Ectodermal cell (in vitro differentiated cells): ENCODE results near the gene OXNAD1.

Experiments
- H3K27ac ChIP-seq: 2 replicates; pipeline ENCODE4 v1.7.0; 2013; ENCODE audit warnings: mild to moderate bottlenecking, low read depth, low read length; ENCODE audit not compliant: insufficient read depth, poor library complexity, severe bottlenecking
- H3K27me3 ChIP-seq: 2 replicates; pipeline ENCODE4 v1.7.0; 2013; ENCODE audit warnings: mild to moderate bottlenecking, low read length; ENCODE audit not compliant: insufficient read depth, control insufficient read depth, poor library complexity, severe bottlenecking
- H3K36me3 ChIP-seq: one replicate; pipeline ENCODE4 v1.7.0; 2013; ENCODE audit warnings: low read length; ENCODE audit not compliant: control insufficient read depth, insufficient read depth
- H3K4me1 ChIP-seq: one replicate; pipeline ENCODE4 v1.7.0; 2013; ENCODE audit warnings: low read length; ENCODE audit not compliant: control insufficient read depth, insufficient read depth
- H3K4me3 ChIP-seq: 2 replicates; pipeline ENCODE4 v1.7.0; 2013; ENCODE audit warnings: low read depth, low read length, control low read depth; ENCODE audit not compliant: insufficient read depth
- H3K9me3 ChIP-seq: 2 replicates; pipeline ENCODE4 v1.7.0; 2013; ENCODE audit warnings: mild to moderate bottlenecking, low read length, moderate library complexity; ENCODE audit not compliant: control insufficient read depth
- WGBS, 2 experiments: methylation state at CpG; one replicate each; pipeline ENCODE4 v1.1.7; 2013; ENCODE audit warnings: missing lambda C conversion rate in 2 of 2; 5-methylcytosine and 5-hydroxymethylcytosine counted together

The OXNAD1 gene

DNA sequence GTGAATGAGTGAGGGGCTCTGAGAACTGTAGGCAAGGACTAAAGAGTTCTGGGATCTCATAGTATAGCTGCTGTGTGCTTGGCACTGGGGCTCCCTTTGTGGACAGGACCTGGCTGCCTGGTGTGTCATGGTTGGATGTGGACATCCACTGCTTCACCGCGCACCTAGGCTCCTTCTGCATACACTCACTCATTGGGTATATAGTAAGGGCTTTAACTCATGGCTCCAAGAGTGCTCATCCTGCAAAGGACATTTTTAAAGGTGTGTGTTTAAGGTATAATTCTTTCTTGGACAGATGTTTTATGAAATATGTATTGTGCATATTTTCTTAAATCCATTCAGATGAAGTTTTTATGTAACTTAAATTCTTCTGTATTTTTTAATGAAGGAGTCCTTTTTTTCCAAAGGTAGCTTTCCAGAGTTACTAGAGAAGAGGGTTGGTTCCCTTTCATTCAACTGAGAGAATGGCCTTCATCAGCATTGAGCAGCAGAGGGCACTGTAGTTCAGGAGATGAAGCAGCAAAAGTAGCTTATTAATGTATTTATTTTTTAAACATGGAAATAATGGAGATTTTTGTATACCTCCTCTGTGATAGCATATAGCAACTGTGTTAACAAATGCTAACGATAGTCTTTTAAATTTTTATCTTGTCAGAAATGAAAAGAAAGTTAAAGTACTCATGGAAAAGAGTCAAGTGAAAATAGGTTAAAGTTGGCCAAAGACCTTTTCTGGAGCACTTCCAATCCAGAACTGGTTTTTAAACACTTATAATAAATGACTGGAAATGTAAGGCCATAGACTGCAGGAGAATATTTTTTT lies 25.2 kb downstream of the OXNAD1 start:
- WGBS, 2 experiments = 74 to 96% methylated on average over 3 of the region's 3 CpGs
- H3K36me3 ChIP-seq = peaks cover 18% of the 10 kb centered on the region

DNA sequence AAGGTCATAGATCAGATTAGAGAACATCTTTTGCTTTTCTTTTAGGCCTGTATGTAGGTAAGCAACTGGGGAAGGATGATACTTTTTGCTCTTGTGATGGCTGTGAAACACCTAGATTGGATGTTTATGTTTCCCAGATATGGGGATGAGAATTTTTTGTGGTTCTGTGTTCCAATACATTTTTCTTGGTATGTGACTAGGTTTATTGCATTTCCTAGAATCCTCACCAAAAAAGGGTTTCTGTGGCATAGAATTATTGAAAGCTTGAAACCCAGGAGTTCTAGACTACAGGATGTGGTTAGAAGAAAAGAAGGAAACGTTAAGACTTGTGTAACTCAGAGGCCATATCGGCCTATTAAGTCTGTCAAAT lies 25.8 kb downstream of the OXNAD1 start:
- WGBS, 2 experiments = 94 to 100% methylated on average over 2 of the region's 2 CpGs
- Histone ChIP-seq H3K4me3 (no peak overlapping the region), H3K9me3 (no peaks in the 10 kb centered on the region), H3K4me1 (no peaks in the 10 kb centered on the region), H3K27ac (no peak overlapping the region), H3K27me3 (no peaks in the 10 kb centered on the region), H3K36me3 (peaks cover 24% of the 10 kb centered on the region)

More for the DNA sequence above, 25.2 kb downstream of the OXNAD1 start:
- H3K4me1 ChIP-seq = no peaks in the 10 kb centered on the region
- no peaks in the 10 kb centered on the region for H3K9me3 ChIP-seq
- no peak overlapping the region for H3K27ac ChIP-seq
- no peak overlapping the region for H3K4me3 ChIP-seq
- no peaks in the 10 kb centered on the region for H3K27me3 ChIP-seq

DNA sequence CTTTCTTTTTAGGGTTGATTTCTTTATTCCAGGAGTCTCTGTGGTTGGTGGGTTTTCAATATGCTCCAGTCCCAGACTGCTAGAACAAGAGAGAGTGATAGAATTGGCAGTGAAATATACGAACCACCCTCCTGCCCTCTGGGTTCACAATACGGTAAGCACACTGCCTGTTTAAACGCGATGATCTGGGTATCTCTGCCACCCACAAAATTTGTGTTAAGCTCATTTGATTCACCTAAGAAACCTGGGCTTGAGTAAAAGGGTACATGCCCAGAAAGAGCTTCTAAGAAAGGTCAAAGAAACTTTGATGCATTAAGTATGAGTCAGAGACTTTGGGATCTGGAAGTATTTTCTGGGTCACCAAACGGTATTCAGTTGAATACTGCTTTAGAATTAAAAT lies 29.8 kb downstream of the OXNAD1 start:
- no peaks in the 10 kb centered on the region for H3K27me3 ChIP-seq
- H3K36me3 ChIP-seq = peaks cover 25% of the 10 kb centered on the region
- no peak overlapping the region for H3K4me3 ChIP-seq
- H3K9me3 ChIP-seq = no peaks in the 10 kb centered on the region
- WGBS, 2 experiments = 97 to 99% methylated on average over 4 to 5 of the region's 5 CpGs
- no peak overlapping the region for H3K27ac ChIP-seq
- no peaks in the 10 kb centered on the region for H3K4me1 ChIP-seq

DNA sequence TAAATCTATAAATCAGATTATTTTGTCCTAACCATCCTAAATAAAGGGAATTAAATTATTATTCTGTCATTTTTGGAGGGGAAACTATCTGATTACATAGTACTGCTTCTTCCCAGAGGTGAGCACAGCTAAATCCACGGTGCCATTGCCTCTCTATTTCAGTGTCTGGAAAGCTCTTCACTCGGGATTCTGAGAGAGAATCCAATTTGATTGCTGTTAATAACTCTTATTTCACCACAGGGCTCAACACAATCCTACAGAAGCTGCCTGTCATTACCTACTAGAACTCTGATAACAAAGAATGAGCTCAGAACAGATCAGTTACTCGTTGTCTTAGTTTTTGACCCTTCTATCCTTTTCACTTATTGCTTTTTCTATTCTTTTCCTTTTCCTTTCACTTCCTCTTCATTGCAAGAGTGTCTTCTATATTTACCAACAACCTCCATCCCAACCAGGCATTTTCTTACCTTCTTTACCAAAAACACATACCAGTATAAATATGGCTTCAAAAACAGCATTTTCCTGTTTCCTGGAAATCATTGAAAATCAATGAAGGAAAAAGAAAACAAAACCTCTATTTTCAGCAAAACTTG lies 30.4 kb downstream of the OXNAD1 start:
- 94 to 97% methylated on average over 3 of the region's 3 CpGs for WGBS, 2 experiments
- Histone ChIP-seq H3K27me3 (no peaks in the 10 kb centered on the region), H3K36me3 (peaks cover 25% of the 10 kb centered on the region), H3K4me1 (no peaks in the 10 kb centered on the region), H3K4me3 (no peak overlapping the region), H3K9me3 (no peaks in the 10 kb centered on the region), H3K27ac (no peak overlapping the region)

DNA sequence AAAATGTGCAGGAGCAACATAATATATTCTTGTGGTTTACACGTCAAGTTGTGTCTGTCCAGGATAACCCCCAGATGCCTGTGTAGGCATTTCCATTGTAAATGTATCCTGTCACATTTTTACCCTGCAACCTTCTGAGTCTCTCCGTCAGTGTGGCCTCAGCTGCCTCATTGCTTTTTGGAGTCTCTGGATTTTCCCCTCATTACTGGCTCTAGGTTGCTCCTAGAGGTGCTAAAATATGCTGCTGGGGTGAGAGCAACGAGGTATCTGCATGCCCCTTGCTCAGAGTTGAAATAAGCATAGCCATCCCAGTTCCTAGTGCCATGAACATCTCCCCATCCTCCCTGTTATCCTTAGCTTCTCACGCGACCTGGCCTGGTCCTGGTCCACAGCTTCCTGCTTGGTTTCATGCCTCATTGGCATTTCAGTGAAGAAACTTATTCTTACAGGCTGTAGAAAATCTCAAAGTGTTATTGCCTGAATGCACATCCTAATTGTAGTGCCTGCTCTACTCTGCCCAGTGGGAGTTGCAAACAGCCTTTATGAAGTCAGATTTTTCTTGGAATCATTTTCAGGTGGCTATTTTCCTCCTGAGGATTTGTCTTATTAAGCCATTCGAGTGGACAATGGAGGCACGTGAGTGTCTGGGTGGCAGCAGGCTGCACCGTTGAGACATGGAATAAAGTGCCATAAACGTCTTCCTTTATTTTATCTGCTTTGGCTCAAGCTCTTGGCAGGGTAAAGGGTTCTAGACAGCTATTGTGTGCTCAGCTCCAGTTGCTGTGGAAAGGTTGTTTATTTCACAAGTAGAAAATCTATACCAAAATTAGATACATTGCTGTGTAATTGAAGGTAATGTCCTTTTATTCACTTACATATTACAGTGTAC lies 33.2 kb downstream of the OXNAD1 start:
- Histone ChIP-seq H3K27ac (no peak overlapping the region), H3K4me1 (peaks cover 14% of the 10 kb centered on the region), H3K4me3 (no peak overlapping the region), H3K27me3 (no peaks in the 10 kb centered on the region), H3K36me3 (peaks cover 25% of the 10 kb centered on the region), H3K9me3 (no peaks in the 10 kb centered on the region)
- WGBS, 2 experiments = 93 to 96% methylated on average over 9 of the region's 9 CpGs

DNA sequence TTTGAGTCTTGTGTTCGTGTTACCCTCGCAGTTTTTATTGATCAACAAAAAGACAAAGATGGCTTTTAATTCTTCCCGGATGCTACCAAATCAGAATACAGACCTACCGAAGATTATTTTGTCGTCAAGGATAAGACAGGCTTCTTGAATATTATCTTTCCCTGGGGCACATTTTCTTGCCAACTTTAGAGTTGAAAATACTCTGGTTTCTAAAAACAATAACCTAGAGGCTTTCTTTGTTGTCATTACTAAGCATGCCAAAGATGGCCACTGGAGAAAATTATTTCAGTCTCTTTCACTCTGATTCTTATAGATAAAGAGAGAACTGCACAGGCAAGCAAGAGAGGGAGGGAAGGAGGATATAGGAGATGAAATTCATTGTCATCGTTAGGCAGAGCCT lies 33.9 kb downstream of the OXNAD1 start:
- H3K27ac ChIP-seq = no peak overlapping the region
- WGBS, 2 experiments = 97 to 100% methylated on average over 6 of the region's 6 CpGs
- H3K9me3 ChIP-seq = no peaks in the 10 kb centered on the region
- H3K4me3 ChIP-seq = no peak overlapping the region
- H3K27me3 ChIP-seq = no peaks in the 10 kb centered on the region
- peaks cover 14% of the 10 kb centered on the region for H3K4me1 ChIP-seq
- peaks cover 22% of the 10 kb centered on the region for H3K36me3 ChIP-seq

DNA sequence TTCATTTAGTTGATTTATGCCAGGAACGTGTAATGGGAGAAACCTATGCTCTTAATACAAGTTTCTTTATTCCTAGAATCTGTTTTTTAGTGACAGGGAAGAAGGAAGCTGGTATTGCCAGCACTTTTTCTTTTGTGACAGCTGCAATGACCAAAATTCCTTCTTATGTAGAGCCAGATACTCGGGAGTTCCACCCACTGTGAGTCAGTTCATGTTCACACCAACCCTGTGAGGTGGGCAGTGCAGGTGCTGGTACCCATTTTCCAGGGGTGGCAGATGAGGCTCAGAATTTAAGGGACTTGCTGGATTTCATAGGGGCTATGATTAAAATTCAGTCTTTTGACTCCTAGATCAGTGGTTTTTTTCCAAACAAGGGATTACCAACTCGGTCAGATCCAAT lies 34.7 kb downstream of the OXNAD1 start:
- WGBS, 2 experiments = 93 to 94% methylated on average over 3 of the region's 3 CpGs
- H3K9me3 ChIP-seq = no peaks in the 10 kb centered on the region
- peaks cover 20% of the 10 kb centered on the region for H3K36me3 ChIP-seq
- H3K27ac ChIP-seq = no peak overlapping the region
- H3K4me3 ChIP-seq = no peak overlapping the region
- H3K27me3 ChIP-seq = no peaks in the 10 kb centered on the region
- peaks cover 14% of the 10 kb centered on the region for H3K4me1 ChIP-seq

DNA sequence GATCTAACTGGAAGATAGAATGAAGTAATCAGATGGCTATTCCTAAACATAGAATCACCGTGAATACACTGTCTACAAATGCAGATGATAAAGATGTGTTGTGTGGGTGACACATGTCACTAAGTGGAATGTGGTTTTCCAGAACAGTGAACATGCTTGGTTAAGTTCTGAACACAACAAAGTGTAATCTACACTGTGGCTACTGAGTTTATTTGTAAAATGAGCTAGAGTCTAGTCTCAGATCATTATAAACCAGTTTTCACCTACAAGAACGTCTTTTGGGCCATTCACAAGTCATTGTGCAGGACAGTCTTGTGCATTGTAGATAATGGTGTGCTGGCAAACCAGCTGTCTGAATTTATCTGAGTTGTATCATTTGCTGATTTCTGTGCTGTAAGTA lies 35.3 kb downstream of the OXNAD1 start:
- H3K9me3 ChIP-seq = no peaks in the 10 kb centered on the region
- H3K4me1 ChIP-seq = peaks cover 14% of the 10 kb centered on the region
- no peaks in the 10 kb centered on the region for H3K27me3 ChIP-seq
- peaks cover 15% of the 10 kb centered on the region for H3K36me3 ChIP-seq
- no peak overlapping the region for H3K27ac ChIP-seq
- no peak overlapping the region for H3K4me3 ChIP-seq
- WGBS, 2 experiments = 94 to 96% methylated on average over 2 of the region's 2 CpGs

DNA sequence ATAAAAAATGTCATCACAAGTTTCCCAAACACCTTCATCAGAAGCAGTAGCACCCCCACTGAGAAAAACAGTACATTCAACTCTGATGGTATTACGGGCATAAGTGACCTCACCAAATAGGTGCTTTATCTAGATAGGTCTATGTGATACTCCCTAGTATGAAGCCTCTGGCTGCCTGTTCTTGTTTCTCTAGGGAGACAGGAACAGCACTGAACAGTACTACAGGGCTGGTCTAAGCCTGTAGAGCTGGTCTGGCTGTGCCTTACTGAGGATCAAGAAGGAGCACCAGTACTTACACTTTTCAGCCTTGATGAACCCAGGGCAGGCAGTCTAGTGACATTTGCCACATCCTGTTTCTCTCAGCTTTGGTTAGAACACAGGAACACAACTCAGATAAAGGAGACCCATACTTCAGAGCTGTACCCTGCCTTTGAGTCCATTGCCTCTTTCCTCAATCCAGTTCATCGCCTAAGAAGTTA lies 35.9 kb downstream of the OXNAD1 start:
- Histone ChIP-seq H3K36me3 (peaks cover 9% of the 10 kb centered on the region), H3K9me3 (no peaks in the 10 kb centered on the region), H3K4me3 (no peak overlapping the region), H3K4me1 (peaks cover 14% of the 10 kb centered on the region), H3K27ac (no peak overlapping the region), H3K27me3 (no peaks in the 10 kb centered on the region)
- WGBS, 2 experiments = 89 to 97% methylated on average over 2 of the region's 2 CpGs

DNA sequence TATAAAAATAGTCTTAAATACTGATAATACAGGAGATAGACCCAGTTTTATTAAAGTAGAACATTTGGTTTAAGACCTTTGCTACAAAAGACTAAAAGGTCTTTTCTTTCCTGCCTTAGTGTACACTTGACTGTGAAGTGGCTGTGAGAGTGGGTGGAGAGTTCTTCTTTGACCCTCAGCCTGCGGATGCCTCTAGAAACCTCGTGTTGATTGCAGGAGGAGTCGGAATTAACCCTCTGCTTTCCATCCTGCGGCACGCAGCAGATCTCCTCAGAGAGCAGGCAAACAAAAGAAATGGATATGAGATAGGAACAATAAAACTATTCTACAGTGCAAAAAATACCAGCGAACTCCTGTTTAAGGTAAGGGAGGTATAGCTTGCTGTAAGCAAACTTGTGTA lies 36.5 kb downstream of the OXNAD1 start:
- WGBS, 2 experiments = 28 to 43% methylated on average over 4 to 6 of the region's 6 CpGs
- Histone ChIP-seq H3K4me1 (peaks cover 14% of the 10 kb centered on the region), H3K27ac (peak overlapping the region; percentile 70), H3K36me3 (peaks cover 7% of the 10 kb centered on the region), H3K27me3 (no peaks in the 10 kb centered on the region), H3K4me3 (no peak overlapping the region), H3K9me3 (no peaks in the 10 kb centered on the region)
